Peyer's patch (tissue), 4 donors: ENCODE results near the gene ENO4.

ENCODE experiments used
- POLR2A ChIP-seq, 2 donors: fragments of 450-650 bp; IDR thresholded peaks; one replicate each; pipeline ENCODE4 v1.5.1; 2017; ENCODE audit warnings: antibody characterized with exemption in 2 of 2, mild to moderate bottlenecking in 2 of 2, moderate library complexity in 2 of 2
- TF ChIP-seq, protein P1 (sequence below), 6 experiments: fragments of 450-650 bp in 4 of 6; fragments of 200-600 bp in 2 of 6; sonication (generic) in 1 of 6; IDR thresholded peaks; one replicate each; pipeline ENCODE4 v1.5.1; 2017 to 2019; ENCODE audit warnings: antibody characterized with exemption in 6 of 6, mild to moderate bottlenecking in 3 of 6, moderate library complexity in 1 of 6

DNA sequence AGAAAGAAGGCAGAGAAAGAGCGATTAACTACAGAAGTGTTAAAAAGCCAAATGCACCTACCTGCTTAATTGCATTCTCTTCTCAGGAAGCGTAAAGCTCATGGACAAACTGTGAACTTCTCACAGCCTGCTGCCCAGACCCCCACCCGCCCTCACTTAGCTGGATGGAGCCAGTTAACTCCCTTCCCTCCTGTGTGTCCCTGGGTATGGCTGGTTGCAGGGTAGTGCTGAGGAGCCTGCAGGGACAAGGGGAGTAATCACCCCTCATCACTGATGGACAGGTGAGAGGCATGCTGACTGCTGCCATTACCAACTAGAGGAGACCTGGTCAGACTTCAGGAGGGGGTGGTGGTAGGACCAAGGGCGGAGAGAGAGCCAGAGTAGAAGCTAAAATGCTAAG lies 37.5 kb downstream of the ENO4 start:
- no peak for TF ChIP-seq POLR2A (IDR thresholded peaks at IDR 0.05)
- TF ChIP-seq, protein P1, sequence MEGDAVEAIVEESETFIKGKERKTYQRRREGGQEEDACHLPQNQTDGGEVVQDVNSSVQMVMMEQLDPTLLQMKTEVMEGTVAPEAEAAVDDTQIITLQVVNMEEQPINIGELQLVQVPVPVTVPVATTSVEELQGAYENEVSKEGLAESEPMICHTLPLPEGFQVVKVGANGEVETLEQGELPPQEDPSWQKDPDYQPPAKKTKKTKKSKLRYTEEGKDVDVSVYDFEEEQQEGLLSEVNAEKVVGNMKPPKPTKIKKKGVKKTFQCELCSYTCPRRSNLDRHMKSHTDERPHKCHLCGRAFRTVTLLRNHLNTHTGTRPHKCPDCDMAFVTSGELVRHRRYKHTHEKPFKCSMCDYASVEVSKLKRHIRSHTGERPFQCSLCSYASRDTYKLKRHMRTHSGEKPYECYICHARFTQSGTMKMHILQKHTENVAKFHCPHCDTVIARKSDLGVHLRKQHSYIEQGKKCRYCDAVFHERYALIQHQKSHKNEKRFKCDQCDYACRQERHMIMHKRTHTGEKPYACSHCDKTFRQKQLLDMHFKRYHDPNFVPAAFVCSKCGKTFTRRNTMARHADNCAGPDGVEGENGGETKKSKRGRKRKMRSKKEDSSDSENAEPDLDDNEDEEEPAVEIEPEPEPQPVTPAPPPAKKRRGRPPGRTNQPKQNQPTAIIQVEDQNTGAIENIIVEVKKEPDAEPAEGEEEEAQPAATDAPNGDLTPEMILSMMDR (IDR thresholded peaks at IDR 0.05): no peak
